Esophagus muscularis mucosa (tissue), 4 donors: ENCODE data around the gene PTH2R. TPM values are rescaled to one million over a fixed set of nuclear protein-coding genes. Genes with fewer than 3 reads are reported as not detected.

Experiments
- DNase-seq: peaks from one replicate; pipeline ENCODE4 v3.0.0-alpha.2; 2017; ENCODE audit errors: extremely low spot score
- H3K27ac ChIP-seq, 4 donors: fragments of 200-600 bp; sonication (generic); replicated peaks in 1 of 4; 1 replicate in 3 of 4; 2 replicates in 1 of 4; pipeline ENCODE4 v1.5.1; 2016 to 2019; ENCODE audit warnings: mild to moderate bottlenecking in 1 of 4
- H3K27me3 ChIP-seq, 4 donors: fragments of 200-600 bp; sonication (generic); one replicate each; pipeline versions ENCODE4 v1.5.1 to v1.6.0; 2016 to 2019
- H3K36me3 ChIP-seq, 4 donors: fragments of 200-600 bp; sonication (generic); one replicate each; pipeline ENCODE4 v1.5.1; 2016 to 2019
- H3K4me1 ChIP-seq, 4 donors: fragments of 200-600 bp; sonication (generic); one replicate each; pipeline ENCODE4 v1.5.1; 2016 to 2019
- H3K4me3 ChIP-seq, 4 donors: fragments of 200-600 bp; sonication (generic); 1 replicate in 2 of 4; 2 replicates in 2 of 4; pipeline ENCODE4 v1.5.1; 2016 to 2019; ENCODE audit warnings: mild to moderate bottlenecking in 4 of 4, moderate library complexity in 1 of 4
- H3K9me3 ChIP-seq, 4 donors: fragments of 200-600 bp; sonication (generic); 1 replicate in 3 of 4; 2 replicates in 1 of 4; pipeline ENCODE4 v1.5.1; 2016 to 2019
- CTCF ChIP-seq, 3 experiments: fragments of 200-600 bp in 2 of 3; fragments of 450-650 bp in 1 of 3; sonication (generic) in 2 of 3; IDR thresholded peaks; one replicate each; pipeline ENCODE4 v1.5.1; 2017 to 2019; ENCODE audit warnings: antibody characterized with exemption in 3 of 3, mild to moderate bottlenecking in 2 of 3, moderate library complexity in 1 of 3
- EP300 ChIP-seq: sonication (generic); formaldehyde crosslinking; IDR thresholded peaks from one replicate; pipeline ENCODE4 v1.6.1; 2017; ENCODE audit warnings: antibody characterized with exemption
- POLR2A ChIP-seq: fragments of 450-650 bp; IDR thresholded peaks from one replicate; pipeline ENCODE4 v1.6.1; 2017; ENCODE audit warnings: antibody characterized with exemption, moderate library complexity, mild to moderate bottlenecking, low read depth
- POLR2AphosphoS5 ChIP-seq, 2 donors: sonication (generic); formaldehyde crosslinking; IDR thresholded peaks; one replicate each; pipeline ENCODE4 v1.6.1; 2017; ENCODE audit warnings: antibody characterized with exemption in 2 of 2
- WGBS: methylation state at CpG from one replicate; pipeline ENCODE4 v1.1.5; 2018; 5-methylcytosine and 5-hydroxymethylcytosine counted together
- intact Hi-C: fragments of 100-400 bp; cut with DNase I; formaldehyde crosslinking; loops from one replicate; pipeline ENCODE4 v1.15.1; 2023
- total RNA-seq, 4 donors: library from RNA; depleted of rRNA; stranded (reverse); fragments of >200 nt; gene quantifications; one replicate each; pipeline versions ENCODE4 v1.1.0 to v1.2.1, GENCODE V29; 2016

The PTH2R gene
- total RNA-seq, 4 donors from 2014 or later: 0.17 TPM; not detected in 3

- Histone ChIP-seq H3K9me3 (no peaks in the 10 kb centered on the region), H3K4me1 (no peaks in the 10 kb centered on the region), H3K27ac (no peak overlapping the region), H3K4me3 (no peak overlapping the region), H3K36me3 (no peaks in the 10 kb centered on the region), H3K27me3 (no peaks in the 10 kb centered on the region)
- intact Hi-C loops: no loop called here
- WGBS: 67% methylated on average over 2 of the region's 2 CpGs
- TF ChIP-seq POLR2AphosphoS5 (IDR thresholded peaks at IDR 0.05): no peak
- no peak for TF ChIP-seq POLR2A
- TF ChIP-seq CTCF (IDR thresholded peaks at IDR 0.05): no peak
- TF ChIP-seq EP300: no peak
- DNase-seq: no peak
These were observed 44.5 kb downstream of the PTH2R start for GRCh38 chr2:208451061-208451460.

DNA sequence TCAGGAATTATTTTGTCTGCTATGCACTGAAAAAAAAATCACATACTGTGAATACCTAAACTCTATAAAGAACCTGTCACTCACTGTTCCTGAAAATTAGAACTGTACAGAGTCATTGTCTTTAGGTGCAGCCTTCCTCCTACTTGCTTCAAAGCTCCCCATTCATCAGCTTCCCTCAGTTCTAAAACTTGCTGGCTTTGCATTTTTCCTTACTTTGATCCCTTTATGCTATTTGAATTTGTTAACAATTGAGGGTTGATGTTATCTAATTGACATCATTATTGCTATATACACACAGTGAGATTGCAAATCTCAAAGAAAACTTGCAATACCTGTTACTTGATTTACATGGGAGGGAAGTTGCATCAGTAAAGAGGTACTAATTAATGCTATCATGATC, 48.3 kb downstream of the PTH2R start:
- no peak overlapping the region for H3K4me3 ChIP-seq
- H3K9me3 ChIP-seq: no peaks in the 10 kb centered on the region
- no peak for DNase-seq
- no peak overlapping the region for H3K27ac ChIP-seq
- TF ChIP-seq POLR2AphosphoS5 (IDR thresholded peaks at IDR 0.05): no peak
- TF ChIP-seq CTCF (IDR thresholded peaks at IDR 0.05): no peak
- TF ChIP-seq EP300: no peak
- TF ChIP-seq POLR2A: no peak
- no peaks in the 10 kb centered on the region for H3K4me1 ChIP-seq
- no peaks in the 10 kb centered on the region for H3K36me3 ChIP-seq
- intact Hi-C loops: no loop called here
- H3K27me3 ChIP-seq: no peaks in the 10 kb centered on the region

DNA sequence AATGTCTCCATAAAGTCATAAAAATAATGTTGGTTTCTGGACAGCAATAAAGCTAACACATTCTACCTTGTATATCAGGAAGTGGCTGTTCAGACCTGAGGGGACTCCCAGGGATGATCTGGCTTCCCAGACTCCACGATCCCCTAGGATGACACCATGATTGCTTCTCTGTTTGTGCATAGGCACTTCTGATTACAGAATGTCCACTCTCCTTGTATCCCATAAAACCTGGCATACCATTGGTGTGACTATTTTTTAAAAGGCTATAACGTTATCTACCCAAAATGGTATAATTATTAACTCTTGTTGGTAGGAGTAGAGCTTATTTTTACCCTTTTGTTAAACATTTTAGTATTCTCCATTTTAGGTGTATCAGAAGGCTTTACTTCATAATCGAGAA, 57.1 kb downstream of the PTH2R start:
- intact Hi-C loops: no loop called here
- no peaks in the 10 kb centered on the region for H3K36me3 ChIP-seq
- H3K9me3 ChIP-seq: no peaks in the 10 kb centered on the region
- no peak overlapping the region for H3K4me3 ChIP-seq
- 64% methylated on average over 3 of the region's 3 CpGs for WGBS
- no peaks in the 10 kb centered on the region for H3K4me1 ChIP-seq
- H3K27me3 ChIP-seq: no peaks in the 10 kb centered on the region
- TF ChIP-seq CTCF (IDR thresholded peaks at IDR 0.05) (no peak), POLR2AphosphoS5 (IDR thresholded peaks at IDR 0.05) (no peak), POLR2A (no peak), EP300 (no peak)
- H3K27ac ChIP-seq: no peak overlapping the region
- no peak for DNase-seq

DNA sequence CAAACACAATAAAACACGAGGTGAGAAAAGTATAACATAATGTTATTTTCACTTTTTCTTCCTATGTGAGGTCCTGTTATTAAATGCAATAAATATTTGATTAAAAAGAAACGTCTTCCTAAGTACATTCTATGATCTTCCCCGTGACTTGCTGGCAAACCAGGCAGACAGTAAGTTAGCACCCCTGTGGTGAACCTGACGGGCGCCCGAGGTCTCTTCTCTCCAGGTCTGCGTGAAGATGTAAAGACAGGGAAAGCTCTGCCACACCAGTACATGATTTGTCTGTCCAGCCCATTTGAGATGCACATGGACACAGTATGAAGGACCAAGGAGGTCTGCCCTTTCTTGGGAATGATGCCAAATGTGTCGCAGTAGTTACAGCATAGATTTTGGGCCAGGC, 57.6 kb downstream of the PTH2R start:
- intact Hi-C loops: no loop called here
- no peaks in the 10 kb centered on the region for H3K27me3 ChIP-seq
- H3K9me3 ChIP-seq: no peaks in the 10 kb centered on the region
- no peak for DNase-seq
- no peaks in the 10 kb centered on the region for H3K36me3 ChIP-seq
- no peak overlapping the region for H3K4me3 ChIP-seq
- TF ChIP-seq CTCF (IDR thresholded peaks at IDR 0.05): no peak
- TF ChIP-seq POLR2AphosphoS5 (IDR thresholded peaks at IDR 0.05): no peak
- TF ChIP-seq EP300: no peak
- TF ChIP-seq POLR2A: no peak
- WGBS: 71% methylated on average over 8 of the region's 8 CpGs
- H3K4me1 ChIP-seq: no peaks in the 10 kb centered on the region
- H3K27ac ChIP-seq: no peak overlapping the region

DNA sequence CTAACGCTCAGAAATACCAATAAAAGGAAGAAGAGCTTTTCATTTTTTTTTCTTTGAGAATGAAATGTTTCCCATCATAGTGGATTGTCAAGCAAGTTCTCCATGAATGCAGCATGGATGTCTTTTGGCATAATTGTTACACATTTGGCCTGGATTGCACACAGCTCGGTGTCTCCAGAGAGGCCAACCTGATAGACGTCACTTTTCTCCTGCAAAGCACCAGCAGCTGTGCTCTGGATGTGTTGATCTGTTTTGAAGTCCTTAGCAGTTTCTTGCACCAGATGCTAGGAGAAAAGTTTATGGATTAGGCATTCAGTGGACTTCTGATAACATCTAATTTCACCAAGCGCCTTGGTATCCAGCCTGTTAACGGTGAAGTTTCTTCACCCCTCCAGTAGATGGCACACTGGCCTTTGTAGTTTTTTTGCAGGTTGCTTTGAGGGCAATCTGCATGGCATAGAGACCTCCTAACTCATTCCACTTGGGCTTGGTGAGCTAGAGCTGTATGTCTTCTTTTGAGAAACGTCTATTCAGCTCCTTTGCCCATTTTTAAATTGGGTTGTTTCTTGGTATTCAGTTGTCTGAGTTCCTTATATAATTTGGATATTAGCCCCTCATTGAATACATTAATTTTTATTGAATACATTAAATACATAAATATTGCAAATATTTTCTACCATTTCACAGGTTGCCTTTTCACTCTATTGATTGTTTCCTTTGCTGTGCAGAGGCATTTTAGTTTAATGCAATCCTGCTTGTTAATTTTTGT, 59.7 kb downstream of the PTH2R start:
- Histone ChIP-seq H3K4me1 (no peaks in the 10 kb centered on the region), H3K27ac (no peak overlapping the region), H3K36me3 (no peaks in the 10 kb centered on the region), H3K9me3 (peaks cover 0 to 2% (median 0%) of the 10 kb centered on the region in 4 donors), H3K4me3 (no peak overlapping the region), H3K27me3 (no peaks in the 10 kb centered on the region)
- DNase-seq: no peak
- intact Hi-C loops: no loop called here
- TF ChIP-seq CTCF (IDR thresholded peaks at IDR 0.05) (peak; percentile 11 to 38 (median 26)), POLR2A (no peak)
- 54% methylated on average over 6 of the region's 6 CpGs for WGBS
